ENCODE measurements around the gene ADARB2. TPM values are rescaled to one million over a fixed set of nuclear protein-coding genes. Genes with fewer than 3 reads are reported as not detected.

Gene ADARB2
- total RNA-seq, 6 experiments from 2014 or later, result not detected

- Mint-ChIP-seq H3K36me3 (ENCODE audit: low read depth) (0 out of 2 replicates have a peak, but pooled peaks cover 5% of the 10 kb centered on the region), H3K27me3 (ENCODE audit: insufficient read depth) (no peaks in the 10 kb centered on the region), H3K27ac (no peak overlapping the region), H3K9me3 (peaks cover 75% of the 10 kb centered on the region), H3K4me1 (ENCODE audit: low read depth) (no peaks in the 10 kb centered on the region), H3K4me3 (no peak overlapping the region)
- no peak for TF ChIP-seq CTCF (IDR thresholded peaks at IDR 0.05)
- DNase-seq, result no peak
These were observed 49.6 kb downstream of the ADARB2 start for GRCh38 chr10:1687623-1688150.

GRCh38 chr10:1687190-1687589 lies 50.1 kb downstream of the ADARB2 start:
- Mint-ChIP-seq H3K9me3 (peaks cover 74% of the 10 kb centered on the region), H3K4me3 (no peak overlapping the region), H3K27ac (no peak overlapping the region), H3K4me1 (ENCODE audit: low read depth) (no peaks in the 10 kb centered on the region), H3K36me3 (ENCODE audit: low read depth) (0 out of 2 replicates have a peak, but pooled peaks cover 5% of the 10 kb centered on the region), H3K27me3 (ENCODE audit: insufficient read depth) (no peaks in the 10 kb centered on the region)
- no peak for DNase-seq
- TF ChIP-seq CTCF (IDR thresholded peaks at IDR 0.05), result no peak

GRCh38 chr10:1686491-1686749 lies 50.9 kb downstream of the ADARB2 start:
- Mint-ChIP-seq H3K9me3 (peaks cover 71% of the 10 kb centered on the region), H3K27ac (no peak overlapping the region), H3K36me3 (ENCODE audit: low read depth) (0 out of 2 replicates have a peak, but pooled peaks cover 5% of the 10 kb centered on the region), H3K4me3 (no peak overlapping the region), H3K27me3 (ENCODE audit: insufficient read depth) (no peaks in the 10 kb centered on the region), H3K4me1 (ENCODE audit: low read depth) (no peaks in the 10 kb centered on the region)
- TF ChIP-seq CTCF (IDR thresholded peaks at IDR 0.05), result no peak
- no peak for DNase-seq

- TF ChIP-seq CTCF (IDR thresholded peaks at IDR 0.05), result no peak
- no peaks in the 10 kb centered on the region for H3K27me3 Mint-ChIP-seq (ENCODE audit: insufficient read depth)
- H3K9me3 Mint-ChIP-seq, result peaks cover 73% of the 10 kb centered on the region
- DNase-seq, result no peak
- H3K4me3 Mint-ChIP-seq, result no peak overlapping the region
- no peaks in the 10 kb centered on the region for H3K4me1 Mint-ChIP-seq (ENCODE audit: low read depth)
- H3K36me3 Mint-ChIP-seq (ENCODE audit: low read depth), result 0 out of 2 replicates have a peak, but pooled peaks cover 5% of the 10 kb centered on the region
- H3K27ac Mint-ChIP-seq, result no peak overlapping the region
These were observed 51.4 kb downstream of the ADARB2 start for GRCh38 chr10:1685699-1686490.

GRCh38 chr10:1684991-1685390 lies 52.3 kb downstream of the ADARB2 start:
- Mint-ChIP-seq H3K4me3 (no peak overlapping the region), H3K9me3 (peaks cover 74% of the 10 kb centered on the region), H3K27me3 (ENCODE audit: insufficient read depth) (no peaks in the 10 kb centered on the region), H3K4me1 (ENCODE audit: low read depth) (no peaks in the 10 kb centered on the region), H3K27ac (no peak overlapping the region), H3K36me3 (ENCODE audit: low read depth) (0 out of 2 replicates have a peak, but pooled peaks cover 5% of the 10 kb centered on the region)
- TF ChIP-seq CTCF (IDR thresholded peaks at IDR 0.05), result no peak
- no peak for DNase-seq

Measured in HFFc6 (cell line).